ENCODE measurements around the gene WNT7B.

Gene WNT7B

DNA sequence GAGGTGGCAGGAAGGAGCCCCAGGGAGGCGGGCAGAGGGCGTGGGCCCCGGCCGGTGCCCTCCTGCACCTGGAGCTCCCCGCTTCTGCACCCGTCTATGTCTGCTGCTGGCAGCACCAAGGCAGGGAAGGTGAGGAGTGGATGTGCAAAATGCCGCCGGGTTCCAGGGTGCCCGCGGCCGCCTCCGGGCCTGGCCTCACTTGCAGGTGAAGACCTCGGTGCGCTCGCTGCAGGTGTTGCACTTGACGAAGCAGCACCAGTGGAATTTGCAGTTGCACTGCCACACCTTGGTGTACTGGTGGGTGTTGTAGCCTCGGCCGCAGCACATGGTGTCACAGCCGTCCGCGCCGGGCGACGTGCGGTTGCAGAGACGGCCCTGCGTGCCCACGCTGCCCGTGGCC, 54.3 kb downstream of the WNT7B start:
- DNase-seq, result no peak

DNA sequence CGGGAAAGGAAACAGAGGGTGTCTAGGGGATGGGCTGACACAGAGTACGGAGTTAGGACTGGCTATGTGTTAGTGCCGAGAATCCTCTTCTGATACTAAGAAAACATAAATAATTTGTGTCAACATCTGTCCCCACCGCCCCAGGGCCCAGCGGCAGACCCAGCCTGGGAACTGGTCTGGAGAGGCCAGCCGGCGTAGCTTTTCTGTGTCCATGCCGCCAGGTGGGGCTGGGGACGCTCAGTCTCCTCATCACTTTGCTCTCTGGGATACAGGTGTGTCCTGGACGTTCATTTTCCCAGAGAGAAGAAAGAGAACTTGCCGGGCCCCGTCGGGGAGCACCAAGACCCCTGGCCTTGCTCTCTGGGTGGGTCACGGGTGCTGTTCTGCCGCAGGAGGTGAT, 54.7 kb downstream of the WNT7B start:
- no peak for DNase-seq

DNA sequence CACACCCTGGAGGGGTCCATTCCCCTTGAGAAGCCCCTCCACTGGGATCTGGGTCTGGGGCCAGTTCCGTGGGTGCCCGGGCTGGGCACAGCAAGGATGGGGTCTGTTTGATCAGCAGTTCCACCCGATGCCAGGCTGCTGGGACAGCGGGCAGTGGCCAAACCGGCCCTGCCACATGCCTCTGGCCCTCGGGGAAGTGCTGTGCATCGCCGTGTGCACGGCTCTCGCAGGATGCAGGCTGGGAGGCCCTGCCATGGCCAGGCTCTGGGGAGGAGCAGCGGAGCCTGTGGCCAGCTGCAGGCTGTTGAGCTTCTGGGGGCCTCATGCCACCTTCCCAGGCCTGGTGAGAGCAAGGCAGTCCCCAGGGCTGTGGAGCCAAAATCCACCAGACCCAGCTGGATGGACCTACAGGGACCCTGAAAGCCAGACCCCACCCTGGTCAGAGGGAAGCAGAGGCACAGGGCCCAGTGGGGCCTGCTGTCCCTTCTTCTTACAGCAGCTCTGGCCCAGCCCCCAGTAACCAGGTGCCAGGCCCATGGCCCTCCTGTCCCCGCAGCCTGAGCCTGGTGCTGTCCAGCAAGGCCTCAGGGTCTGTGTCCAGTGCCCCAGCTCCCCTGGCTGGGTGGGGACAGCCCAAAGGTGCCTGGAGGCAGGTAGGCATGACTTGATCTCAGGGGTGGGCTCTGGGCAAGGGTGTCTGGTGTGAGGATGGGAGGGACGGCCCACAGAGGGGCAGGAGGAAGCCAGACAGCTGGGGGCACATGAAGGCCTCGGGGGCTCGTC, 57.3 kb downstream of the WNT7B start:
- DNase-seq, result no peak

DNA sequence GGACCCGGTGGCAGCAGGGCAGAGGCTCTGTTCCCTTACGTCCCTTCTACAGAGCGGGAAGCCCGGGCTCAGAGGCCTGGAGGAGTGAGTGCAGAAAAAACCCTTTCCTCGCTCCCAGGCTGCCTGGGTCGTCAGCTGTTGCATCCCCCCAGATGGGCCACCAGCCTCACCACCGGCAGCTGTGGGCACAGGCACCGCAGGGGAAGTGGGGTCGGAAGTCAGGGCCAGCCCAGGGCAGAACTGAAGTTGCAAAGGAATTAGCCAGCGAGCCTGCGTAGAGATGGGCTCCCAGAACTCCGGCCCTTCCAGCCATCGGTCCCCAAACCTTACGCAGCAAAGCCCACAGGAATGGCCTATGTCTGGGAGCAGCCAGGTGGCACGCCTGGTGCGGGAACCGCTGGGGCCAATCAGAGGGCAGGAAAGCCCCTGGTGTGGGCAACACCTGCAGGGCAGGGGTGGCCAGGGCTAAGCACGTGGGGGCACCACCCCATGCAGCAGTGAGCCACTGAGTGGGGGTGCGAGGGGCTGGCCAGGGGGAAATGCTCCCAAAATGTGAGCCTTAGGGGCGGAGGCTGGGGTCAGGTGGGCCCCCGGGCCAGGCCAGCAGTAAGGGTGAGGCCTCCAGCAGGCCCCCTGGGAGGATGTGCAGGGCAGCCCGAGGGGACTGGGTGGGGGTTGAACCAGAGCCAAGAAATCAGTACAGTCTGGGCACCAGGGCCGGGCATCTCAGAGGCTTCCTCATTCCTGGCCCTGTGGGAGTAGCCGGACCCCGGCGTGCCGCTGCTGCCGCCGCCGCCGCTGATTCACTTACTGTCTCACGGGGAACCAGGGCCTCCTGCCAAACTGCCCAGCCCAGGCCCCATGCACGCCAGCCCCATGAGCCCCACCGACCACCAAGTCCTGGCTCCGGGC, 58.2 kb downstream of the WNT7B start:
- no peak for DNase-seq

DNA sequence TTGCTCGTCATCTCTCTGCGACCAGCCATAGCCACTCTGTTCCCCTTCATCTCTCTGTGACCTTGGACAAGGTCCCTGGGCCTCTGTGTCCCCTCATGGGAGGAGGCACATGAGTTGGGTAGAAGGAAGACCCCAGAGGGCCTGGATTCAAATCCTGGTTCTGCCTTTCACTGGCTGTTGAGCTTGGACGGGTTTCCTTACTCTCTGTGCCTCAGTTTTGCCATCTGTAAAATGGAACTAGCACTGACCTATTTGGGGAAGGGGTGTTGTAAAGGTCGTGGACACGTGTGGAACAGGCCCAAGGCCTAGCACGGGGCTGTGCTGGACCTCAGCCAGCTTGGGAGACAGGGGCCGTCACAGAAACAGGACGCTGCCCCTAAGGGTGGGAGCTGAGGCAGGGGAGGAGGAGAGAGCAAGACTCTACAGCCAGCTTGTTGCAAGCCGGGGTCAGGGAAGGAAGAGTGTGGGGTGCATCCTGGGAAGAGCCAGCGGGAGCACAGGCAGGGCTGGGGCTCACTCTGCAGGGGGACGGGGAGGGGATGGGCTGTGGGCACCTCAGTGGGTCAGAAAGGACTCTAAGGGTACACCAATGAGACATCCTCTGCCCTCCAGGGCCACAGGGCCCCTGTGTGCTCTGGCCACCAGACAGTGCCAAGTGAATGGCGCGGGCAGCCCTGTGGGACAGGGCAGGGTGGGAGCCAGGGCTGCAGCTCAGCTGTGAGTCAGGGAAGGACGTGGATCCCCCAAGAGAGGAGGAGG, 59.1 kb downstream of the WNT7B start:
- DNase-seq, result no peak

DNA sequence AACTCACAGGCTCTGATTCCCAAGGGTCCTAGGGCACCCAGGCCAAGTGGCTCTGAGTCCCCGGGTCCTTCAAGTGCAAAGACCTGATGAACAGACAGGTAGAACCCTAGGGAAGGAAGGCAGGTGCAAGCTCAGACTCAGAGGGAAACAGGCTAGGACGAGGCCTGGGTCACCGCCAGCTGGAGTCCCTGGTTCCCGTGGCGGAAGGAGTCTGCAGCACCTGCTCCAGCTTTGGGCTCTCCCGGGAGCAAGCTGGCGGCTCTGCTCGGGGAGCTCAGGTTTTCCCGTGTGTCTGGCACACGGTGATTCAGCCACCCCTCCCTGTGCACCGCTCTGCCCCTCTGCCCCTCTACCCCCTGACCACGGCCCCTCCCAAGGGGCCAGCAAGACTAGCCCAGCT, 59.8 kb downstream of the WNT7B start:
- DNase-seq, result no peak

DNA sequence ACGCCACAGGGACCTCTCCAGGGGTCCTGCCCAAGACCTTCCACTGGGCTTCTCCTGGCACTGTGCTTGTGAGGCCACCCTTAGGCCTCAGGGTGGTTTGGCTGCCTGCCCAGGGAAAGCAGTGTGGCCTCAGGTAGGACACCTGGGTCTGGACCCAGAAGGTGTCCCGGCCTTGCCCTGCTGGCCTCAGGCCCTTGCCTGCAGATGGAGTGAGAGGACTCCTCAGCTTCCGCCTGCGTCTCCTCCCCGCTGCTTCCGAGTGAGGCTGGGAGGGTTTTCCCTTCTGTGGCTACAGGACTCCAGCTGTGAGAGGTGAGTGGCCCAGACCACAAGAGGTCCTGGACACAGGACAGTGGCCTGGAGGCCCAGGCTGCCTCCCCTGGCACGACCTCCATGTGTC, 60.4 kb downstream of the WNT7B start:
- DNase-seq, result no peak

DNA sequence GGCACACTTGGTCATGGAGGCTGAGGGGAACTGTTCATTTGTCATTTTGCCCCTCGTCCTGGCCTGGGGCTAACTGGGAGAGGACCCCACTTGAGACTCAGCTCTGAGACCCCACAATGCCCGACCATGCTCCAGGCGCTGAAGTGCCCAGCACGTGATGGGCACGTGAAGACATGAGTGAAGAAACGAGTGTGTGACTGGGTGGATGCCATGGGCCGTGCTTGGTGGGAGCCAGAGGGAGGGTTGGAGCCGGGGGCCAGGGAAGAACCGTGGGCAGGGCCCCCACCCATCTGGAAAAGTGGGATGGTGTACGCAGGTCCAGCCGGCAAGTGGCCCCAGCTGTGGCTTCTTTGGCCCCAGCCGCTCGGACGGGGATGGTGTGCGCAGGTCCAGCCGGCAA, 61.1 kb downstream of the WNT7B start:
- DNase-seq, result no peak

DNA sequence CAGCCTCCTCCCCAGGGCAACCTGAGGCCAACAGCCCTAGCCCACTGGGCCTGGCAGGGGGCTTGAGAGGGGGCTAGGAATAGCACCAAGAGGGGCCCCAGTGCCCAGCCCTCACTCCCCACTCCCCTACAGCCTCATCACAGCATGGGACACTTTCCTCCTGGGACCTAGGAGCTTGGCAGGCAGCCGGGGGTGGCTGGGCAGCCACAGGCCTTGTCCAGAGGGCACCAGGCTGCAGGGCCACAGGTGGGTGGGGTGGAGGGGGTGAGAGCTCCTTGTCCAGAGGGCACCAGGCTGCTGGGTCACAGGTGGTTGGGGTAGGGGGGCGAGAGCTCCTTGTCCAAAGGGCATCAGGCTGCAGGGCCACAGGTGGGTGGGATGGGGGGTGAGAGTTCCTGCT, 61.8 kb downstream of the WNT7B start:
- no peak for DNase-seq

DNA sequence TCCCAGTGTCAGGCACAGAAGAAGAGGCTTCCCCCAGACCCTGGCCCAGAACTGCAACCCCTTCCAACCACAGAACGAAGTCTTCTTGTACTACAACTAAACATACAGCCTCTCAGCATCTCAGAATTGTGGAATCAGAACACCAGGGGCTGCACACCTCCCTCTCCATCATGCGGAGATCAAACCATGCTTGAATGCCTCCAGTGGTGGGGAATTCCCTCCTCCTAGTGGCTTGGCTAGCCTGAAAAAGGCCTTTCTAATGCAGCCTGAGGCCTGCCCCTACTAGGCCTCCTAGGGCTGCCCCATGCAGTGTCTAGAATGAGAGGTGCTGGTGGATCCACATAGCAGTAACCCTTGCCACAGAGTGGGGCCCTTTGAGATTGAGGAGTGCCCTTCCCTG, 62.7 kb downstream of the WNT7B start:
- no peak for DNase-seq

DNA sequence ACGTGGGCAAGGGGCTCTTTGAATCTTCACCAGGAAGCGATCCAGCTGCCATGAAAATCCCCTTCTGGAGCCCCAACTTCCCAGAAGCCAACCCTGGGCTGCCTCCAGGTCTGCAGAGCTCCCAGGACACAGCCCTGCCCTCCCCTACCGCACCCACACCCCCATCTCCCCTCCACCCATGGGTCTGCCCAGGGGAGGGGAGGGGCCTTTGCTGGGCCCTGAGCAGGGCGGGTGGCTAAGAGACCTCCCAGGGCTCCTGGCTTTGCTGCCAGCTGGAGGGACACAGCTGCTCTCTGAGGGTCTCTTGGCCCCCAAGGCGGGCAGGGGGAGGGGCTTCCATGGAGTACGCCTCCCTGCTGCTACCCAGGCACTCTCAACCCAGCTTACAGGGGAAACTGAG, 64.1 kb downstream of the WNT7B start:
- no peak for DNase-seq

DNA sequence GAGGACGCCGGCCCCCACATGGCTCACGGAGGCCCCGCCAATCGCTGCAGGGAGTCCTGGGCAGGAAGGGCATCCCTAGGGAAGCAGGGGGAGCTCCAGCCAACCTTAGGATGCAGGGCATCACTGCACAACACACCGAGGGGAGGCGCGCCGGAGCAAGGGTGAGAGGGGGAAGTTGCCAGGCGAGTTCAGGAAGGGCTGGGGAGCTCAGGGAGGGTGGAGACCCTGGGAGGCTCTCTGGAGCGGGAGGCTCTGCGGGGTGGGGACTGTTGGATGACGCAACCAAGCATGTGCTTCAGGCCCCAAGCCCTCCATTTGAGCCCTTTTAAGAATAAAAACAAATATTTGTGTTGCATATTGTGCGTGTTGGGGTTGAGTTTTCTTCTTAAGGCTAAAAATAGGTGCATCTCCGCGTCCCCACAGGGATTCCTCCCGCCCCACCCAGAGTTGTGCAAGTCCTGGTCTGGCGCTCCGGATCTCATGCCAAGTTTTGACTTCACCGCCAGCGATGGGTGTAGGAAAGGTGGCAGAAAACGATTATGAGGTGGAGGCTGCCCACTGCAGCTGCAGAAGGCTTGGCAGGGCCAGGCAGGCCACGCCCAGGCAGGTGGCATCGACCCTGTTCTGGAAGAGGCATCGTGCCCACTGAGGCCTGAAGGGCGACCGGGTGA, 65.2 kb downstream of the WNT7B start:
- DNase-seq, result no peak

DNA sequence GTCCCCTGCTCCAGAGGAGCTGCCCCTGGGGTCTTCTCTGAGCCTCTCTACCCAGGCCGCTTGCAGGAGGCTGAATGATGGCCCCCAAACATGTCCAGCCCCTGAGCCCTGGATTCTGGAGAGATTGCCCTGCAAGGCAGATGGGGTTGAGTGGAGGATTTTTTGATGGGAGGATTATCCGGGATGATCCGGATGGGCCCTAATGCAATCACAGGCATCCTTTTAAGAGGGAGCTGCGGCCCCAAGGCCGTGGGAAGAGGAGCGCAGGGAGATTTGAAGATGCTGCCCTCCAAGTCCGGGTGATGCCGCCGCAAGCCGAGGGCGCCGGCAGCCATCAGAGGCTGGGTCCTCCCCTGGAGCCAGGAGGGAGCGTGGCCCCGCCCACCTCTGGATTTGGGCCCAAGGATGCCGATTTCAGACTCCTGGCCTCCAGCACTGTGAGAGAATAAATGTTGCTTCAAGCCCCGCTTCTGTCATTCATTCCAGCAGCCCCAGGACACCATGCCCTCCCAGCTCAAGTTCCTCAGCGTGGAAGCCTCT, 66.0 kb downstream of the WNT7B start:
- no peak for DNase-seq

DNA sequence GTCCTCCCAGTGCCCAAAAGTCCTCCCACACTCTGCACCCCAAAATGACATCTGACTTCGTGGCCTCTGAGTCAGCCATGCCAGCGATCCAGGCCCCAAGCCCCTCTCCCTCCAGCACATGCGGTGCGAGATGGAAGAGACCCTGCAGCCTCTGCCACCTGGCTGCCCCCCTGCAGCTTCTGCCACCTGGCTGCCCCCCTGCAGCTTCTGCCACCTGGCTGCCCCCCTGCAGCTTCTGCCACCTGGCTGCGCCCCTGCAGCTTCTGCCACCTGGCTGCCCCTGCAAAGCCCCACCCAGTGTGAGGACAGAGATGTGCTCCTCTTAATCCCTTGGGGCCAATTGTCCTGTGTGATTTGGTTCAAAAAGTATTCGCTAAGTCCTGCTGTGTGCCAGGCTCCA, 68.0 kb downstream of the WNT7B start:
- no peak for DNase-seq

DNA sequence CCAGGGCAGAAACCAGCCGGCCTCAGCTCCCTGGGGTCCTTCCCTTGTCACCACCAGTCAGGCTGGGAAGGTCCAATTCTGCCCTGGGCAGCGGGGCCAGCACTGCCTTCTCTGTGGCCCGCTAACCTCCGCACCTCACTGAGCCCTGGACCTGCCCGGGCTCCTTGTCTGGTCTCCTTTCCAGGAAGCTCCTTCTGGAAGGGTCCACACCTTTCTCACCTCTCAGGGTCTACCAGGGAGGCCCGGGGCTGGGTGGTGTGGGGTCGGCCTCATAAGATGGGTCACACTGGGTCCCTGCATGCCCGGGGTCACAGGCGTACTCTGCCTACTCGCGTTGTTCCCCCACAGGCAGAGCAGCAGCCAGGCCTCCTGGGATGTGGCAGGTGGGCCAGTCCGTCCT, 69.0 kb downstream of the WNT7B start:
- DNase-seq, result no peak

DNA sequence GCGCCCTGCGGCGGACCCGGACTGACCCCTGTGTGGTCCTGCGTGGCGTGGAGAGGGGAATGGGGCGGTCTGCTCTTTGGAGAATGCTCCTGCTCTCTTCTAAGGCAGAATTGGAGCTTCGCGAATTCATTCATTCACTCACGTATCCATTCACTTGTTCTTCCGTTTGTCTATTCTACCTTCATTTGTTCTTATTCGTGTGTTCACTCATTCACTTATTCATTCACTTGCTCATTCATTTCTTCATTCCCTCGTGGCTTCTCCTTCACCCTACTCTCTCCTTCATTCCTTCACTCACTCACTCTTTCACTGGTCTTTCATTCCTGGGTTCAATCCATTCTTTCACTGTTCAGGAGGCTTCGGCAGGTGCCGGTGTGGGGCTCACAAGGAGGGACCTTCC, 69.6 kb downstream of the WNT7B start:
- DNase-seq, result no peak

DNA sequence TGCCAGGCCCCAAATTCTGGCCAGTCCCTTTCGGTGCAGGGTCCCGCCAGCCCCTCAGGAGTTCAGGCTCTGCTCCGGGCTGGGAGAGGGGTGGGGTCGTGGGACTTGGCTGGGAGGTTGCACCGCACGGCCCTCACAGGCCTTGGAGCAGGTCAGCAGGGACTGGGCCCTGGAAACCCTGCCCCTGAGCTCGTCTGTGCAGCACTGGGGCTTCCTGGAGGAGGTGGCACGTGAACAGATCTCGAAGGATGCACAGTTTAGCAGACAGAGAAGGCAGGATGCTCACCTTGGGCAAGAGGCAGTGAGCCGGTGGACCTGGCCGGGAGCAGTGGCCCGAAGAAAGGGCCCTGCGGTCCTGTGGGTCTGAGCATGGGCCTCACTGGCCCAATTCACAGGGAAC, 70.0 kb downstream of the WNT7B start:
- DNase-seq, result no peak

DNA sequence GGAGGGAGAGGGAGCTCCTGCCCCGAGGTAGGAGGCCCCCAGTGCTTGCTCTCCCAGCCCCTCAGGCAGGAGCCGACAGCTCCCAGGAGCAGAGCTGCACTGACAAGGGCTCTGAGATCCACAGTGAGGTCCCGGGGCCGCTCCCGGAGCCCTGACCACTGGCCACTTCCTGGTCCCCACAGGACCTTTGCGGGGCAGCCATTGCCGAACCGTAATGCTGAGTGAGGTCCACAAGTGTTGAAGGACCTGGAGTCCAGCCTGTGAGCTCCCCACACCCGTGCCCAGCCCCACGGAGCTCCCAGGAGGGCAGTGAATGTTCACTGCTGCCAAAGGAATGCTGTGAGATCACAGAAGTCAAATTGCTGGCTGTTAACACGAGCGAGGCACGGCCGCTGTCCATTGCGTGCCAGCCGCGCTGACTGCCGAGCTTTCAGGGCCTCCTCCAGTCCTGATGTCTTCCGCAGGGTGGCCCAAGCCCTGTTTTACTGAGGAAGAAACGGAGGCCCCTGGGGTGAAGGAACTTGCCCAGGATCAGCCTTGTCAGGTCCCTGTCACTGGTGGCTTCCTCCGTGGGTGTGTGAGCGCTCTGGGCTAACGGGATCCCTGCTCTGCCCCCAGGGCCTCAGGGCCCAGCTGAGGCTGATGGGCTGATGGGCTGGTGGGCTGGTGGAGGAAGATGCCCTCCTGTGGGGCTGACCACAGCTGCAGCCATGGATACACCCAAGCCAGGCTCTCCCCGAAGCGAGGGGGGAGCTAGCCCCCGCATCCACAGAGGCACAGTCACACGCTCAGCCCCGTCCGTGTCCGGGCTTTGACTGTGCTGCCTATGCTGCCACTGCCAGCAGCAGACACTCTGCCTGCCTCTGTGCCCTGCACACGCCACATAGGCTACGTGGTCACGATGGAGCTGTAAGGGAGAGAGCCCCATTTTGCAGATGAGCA, 70.8 kb downstream of the WNT7B start:
- DNase-seq, result no peak

DNA sequence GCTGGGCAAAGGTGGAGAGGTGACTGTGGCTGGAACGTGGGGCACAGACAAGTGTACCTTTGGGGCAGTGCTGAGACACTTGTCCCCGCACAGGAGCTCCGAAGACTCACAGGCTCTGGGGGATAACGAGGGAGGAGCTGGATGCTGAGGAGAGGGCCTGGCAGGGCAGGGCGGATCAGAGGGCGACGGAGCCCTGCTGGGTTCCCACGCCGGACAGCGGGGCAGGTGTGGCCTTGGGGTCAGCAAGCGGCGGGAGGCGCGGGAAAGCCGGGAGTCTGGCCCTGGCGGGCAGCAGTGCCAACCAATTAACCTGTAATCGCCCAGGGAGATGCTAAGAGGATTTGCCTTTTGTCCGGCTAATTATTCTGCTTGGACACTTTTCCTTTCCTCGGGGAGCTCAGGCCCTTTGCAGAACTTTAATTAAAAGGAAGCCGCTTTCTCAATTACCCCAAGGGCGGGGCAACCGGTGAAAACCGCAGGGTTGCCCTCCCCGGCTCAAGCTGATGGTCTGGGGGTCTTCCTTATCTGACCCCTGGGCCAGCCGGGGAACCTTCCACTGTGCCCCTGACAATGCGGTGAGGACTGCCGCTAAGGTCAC, 71.5 kb downstream of the WNT7B start:
- DNase-seq, result no peak

DNA sequence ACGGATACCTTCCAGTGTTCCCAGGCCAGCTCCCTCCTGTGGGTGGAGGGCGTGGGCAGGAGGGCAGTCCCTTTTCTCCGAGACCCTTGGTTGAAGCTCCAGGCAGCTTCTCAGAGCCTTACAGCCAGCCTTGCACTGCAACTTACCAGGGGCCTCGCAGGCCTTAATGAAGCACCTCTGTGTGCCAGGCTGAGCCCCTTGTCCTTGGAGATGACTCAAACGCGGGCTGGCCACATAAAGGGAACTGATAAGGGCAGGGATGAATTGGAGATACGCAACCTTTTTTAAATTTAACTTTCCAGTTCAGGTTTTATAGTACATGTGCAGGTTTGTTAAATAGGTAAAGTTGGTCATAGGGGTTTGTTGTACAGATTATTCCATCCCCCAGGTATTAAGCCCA, 72.7 kb downstream of the WNT7B start:
- DNase-seq, result no peak
